ENCODE data around the gene DBT.

GRCh38 chr1:100232156-100232555 is 17.5 kb downstream of the DBT start:
- TF ChIP-seq NFRKB (IDR thresholded peaks at IDR 0.05) (no peak), SP1 (IDR thresholded peaks at IDR 0.05) (no peak), TARDBP (IDR thresholded peaks at IDR 0.05) (no peak), BHLHE40 (IDR thresholded peaks at IDR 0.05; ENCODE audit: borderline replicate concordance) (no peak), FOXM1 (IDR thresholded peaks at IDR 0.05; ENCODE audit: borderline replicate concordance) (no peak), PKNOX1 (IDR thresholded peaks at IDR 0.05) (no peak), ELF4 (IDR thresholded peaks at IDR 0.05) (no peak), FOXA1 (IDR thresholded peaks at IDR 0.05) (no peak), FOXK2 (IDR thresholded peaks at IDR 0.05) (no peak), LEF1 (IDR thresholded peaks at IDR 0.05; ENCODE audit: borderline replicate concordance) (no peak)

Measured in HEK293T (cell line).